HFF-Myc (cell line): ENCODE data around the gene EFNB2.

Source experiments
- DNase-seq: peaks from one replicate; pipeline ENCODE4 v3.0.0-alpha.2; 2011; ENCODE audit warnings: low read depth; ENCODE audit errors: extremely low read depth
- H3K4me3 ChIP-seq: replicated peaks from 2 replicates; pipeline ENCODE4 v1.5.1; 2011; ENCODE audit warnings: low read depth, mild to moderate bottlenecking, control low read depth, low read length
- TF ChIP-seq, protein P1 (sequence below): IDR thresholded peaks from 2 replicates; pipeline ENCODE4 v1.5.1; 2012; ENCODE audit warnings: mild to moderate bottlenecking, low read depth, low read length, control low read depth; ENCODE audit errors: missing control alignments

EFNB2 gene

DNA sequence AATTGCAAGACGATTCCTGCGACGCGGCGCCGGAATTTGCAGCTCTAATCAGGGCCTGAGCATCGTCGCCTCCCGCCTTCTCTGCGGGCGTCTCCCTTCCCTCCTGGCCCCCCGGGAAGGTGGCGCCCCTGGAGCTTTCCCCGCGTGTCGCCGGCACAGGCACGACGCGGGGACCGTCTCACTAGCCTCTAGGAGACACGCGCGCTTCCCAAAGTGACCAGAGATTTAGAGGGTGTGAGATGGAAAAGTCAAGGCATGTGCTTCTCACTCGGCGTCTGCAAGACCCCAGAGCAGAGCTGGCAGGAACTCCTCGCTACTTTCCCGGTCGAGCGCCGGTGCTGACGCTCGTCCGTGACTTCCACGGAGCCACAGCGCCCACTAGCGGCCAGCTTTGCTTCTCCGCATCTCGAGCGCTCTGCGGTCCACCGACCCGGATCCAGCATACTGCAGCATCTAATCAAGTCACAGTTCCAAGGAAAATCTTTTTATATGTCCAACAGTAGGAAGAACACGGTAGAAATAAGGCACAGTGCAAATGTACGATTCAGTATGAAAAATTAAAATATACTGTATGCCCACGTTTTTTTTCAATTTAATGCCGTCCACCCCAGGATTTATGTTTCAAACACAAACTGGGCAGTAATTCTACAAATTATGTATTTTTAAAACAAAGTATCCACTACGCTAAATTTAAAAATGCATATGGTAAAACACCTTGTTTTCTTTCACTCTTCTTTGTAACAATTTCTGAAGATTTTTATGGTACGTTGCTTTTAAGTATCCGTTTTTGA is 977 bp upstream of the EFNB2 start:
- DNase-seq: peak; percentile 64
- peak overlapping the region; percentile 59 for H3K4me3 ChIP-seq

DNA sequence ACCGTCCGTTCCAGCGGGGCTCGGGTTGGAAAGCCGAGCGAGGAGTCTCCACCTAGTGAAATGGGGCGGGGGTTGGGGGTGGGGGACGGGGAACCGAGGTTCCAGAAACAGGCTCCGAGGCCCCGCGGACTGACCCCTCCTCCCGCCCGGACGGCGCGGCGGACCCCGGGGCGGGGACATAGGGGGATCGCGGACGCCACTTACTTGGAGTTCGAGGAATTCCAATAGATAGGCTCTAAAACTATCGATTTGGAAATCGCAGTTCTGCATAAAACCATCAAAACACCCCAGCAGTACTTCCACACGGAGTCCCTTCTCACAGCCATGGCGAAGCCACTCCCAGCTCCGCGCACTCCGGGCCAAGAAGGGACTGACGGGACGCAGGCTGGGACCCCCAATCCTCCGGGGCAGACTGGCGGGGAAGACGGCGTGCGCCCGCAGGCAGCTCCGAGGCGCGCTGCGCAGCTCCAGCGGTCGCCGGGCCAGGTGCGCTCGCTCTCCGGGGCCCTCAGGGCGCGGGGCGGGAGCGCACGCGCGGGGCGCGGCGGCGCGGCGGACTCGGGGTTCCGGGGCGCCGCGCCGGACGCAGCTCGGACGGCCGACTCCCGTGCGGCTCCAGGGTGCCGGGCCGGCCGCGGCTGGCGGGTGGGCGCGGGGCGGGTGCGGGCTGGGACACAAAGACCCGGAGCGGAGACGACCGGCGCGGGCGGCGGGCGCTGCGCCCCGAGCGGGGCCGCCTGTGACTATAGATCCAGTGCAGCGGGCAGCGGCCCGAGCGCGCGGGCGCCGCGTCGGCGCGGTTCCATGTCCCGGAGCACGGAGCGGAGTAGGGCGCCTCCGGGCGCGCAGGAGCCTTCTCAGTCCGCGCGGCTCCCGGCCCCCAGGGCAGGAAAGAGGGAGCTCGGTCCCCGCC is 567 bp downstream of the EFNB2 start:
- no peak for DNase-seq
- TF ChIP-seq, protein P1, sequence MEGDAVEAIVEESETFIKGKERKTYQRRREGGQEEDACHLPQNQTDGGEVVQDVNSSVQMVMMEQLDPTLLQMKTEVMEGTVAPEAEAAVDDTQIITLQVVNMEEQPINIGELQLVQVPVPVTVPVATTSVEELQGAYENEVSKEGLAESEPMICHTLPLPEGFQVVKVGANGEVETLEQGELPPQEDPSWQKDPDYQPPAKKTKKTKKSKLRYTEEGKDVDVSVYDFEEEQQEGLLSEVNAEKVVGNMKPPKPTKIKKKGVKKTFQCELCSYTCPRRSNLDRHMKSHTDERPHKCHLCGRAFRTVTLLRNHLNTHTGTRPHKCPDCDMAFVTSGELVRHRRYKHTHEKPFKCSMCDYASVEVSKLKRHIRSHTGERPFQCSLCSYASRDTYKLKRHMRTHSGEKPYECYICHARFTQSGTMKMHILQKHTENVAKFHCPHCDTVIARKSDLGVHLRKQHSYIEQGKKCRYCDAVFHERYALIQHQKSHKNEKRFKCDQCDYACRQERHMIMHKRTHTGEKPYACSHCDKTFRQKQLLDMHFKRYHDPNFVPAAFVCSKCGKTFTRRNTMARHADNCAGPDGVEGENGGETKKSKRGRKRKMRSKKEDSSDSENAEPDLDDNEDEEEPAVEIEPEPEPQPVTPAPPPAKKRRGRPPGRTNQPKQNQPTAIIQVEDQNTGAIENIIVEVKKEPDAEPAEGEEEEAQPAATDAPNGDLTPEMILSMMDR: no peak
- peak overlapping the region; percentile 59 for H3K4me3 ChIP-seq

More for the DNA sequence above, 977 bp upstream of the EFNB2 start:
- TF ChIP-seq, protein P1: peak; percentile 98

DNA sequence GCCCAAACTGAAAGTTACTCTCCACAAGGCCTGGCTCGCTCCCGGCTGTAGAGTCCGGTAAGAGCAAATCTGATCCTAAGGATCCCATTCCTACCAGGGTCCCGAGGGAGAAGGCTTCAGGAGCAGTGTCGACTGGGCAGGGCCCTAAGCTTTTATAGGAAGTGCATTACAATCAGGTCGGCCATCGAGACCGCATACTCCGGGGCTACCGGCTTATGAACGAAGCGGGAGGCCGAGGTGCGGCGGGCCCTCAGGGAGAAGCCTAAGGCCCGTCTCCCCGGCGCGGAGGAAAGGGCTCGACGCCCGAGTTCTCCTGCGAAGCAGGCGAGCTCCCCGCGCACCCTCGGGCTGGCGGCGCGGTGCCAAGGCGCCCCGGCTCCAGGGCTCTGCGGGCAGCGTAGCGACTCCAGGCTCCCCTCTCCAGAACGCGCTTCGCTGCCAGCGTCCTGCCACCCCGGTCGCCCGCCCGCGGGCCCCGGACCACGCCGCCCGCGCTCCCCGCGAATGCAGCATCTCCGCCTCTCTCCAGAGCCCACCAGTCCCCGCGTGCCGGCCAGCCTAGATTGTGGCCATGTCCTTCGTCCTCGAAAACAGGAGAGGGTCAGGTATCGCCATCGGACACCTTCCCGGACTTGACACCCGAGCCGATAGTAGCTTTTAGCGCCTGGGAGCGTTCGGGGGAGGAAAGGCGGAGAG is 1.4 kb downstream of the EFNB2 start:
- no peak for DNase-seq
- peak overlapping the region; percentile 51 for H3K4me3 ChIP-seq
- TF ChIP-seq, protein P1: no peak

DNA sequence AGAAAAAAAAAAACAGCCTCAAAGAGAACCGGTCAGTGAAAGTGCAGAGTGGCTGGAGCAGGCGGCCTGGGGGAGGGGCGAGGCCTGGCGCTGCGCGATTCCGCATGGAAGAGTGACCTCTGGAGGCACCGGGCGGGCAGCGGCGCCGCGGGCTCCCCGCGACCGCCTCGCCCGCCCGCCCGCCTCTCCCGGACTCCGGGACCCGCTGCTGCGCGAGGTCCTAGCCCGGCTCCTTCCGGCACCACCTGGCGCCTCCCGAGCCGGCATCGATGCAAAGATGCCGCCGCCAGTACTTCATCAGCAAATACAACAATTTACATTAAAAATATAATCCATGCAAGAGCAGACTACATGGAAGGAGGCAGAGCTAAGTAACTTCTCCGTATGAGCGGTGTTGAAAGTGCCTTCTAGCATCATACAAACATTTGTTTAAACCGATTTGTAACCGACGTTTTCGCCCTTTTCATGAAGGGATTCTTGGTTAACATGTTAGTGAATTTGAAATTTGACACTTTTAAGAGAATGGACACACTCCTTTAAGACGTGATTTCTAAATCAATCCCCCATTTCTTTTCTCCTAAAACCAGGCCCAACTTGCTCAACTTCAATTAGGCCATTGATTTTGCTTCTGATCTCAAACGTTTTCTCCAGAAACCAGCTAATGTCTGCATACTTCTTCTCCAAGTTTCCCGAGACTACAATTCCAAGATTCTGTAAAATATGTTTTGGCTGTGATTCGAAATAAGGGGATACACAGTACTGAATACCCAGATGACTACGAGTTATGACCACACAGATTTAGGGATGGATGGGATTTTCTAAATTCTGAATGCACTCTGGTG is 2.1 kb downstream of the EFNB2 start:
- peak overlapping the region; percentile 51 for H3K4me3 ChIP-seq
- no peak for DNase-seq
- TF ChIP-seq, protein P1: peak; percentile 25

DNA sequence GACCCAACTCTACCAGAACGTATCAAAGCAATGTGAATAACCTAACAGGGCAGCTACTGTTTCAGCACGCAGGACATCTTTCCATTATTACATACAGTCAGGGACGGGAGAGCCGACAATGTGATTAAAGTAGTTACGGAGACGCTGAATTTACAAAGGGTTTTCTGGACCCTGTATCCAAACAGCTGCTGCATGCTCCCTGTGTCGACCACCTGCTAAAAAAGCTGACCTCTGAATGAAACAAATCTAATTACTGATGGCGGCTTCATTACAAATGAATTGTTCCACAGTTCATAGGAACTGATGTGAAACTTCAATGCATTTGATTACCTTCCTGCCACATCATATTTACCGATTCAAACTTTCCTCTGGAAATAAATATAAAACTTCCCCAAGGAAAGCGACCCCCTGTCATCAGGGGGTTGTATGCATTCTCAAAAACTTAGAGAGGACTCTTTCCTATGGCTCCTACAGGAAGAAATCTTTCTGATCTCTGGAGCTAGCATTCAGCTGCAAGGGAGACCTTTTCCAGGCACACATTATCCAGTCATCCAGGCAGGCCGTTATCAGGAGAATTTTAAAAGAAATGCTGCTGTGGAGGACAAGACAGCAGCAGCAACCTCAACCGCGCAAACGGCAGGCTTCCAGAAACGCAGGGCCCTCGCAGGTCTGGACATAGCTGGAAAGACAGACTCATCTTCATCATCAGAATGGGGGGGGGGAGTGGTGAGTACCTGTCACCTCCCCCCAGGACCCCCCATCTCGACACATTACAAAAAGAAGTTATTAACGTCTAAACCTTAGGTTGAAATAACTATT is 3.1 kb downstream of the EFNB2 start:
- H3K4me3 ChIP-seq: peak overlapping the region; percentile 51
- TF ChIP-seq, protein P1: no peak
- DNase-seq: no peak
